ENCODE data around the gene SLC22A16.
"Not testable (repeated sequence)": the region's sequence is repeated elsewhere in the genome, so short reads cannot be mapped to it uniquely, and the experiment has no call there.

Gene SLC22A16

GRCh38 chr6:110514818-110515217, 38.4 kb upstream of the SLC22A16 start:
- Histone ChIP-seq H3K27me3 (ENCODE audit: control insufficient read depth in 1 of 2, insufficient read depth in 2 of 2, low read length in 2 of 2) (no peaks in the 10 kb centered on the region), H3K36me3 (ENCODE audit: control insufficient read depth in 1 of 2, insufficient read depth in 2 of 2, low read length in 2 of 2) (no peaks in the 10 kb centered on the region), H3K9ac (ENCODE audit: low read depth in 1 of 2, low read length in 2 of 2) (no peak overlapping the region), H3K27ac (ENCODE audit: low read depth, low read length) (no peak overlapping the region), H3K4me1 (ENCODE audit: control insufficient read depth in 1 of 2, insufficient read depth in 2 of 2, low read length in 2 of 2) (peaks cover 0 to 9% of the 10 kb centered on the region in 2 donors), H3K4me3 (ENCODE audit: low read depth in 1 of 2, low read length in 2 of 2) (no peak overlapping the region), H3K9me3 (ENCODE audit: control insufficient read depth in 1 of 2, low read length in 2 of 2) (no peaks in the 10 kb centered on the region)

GRCh38 chr6:110512991-110513390, 36.6 kb upstream of the SLC22A16 start:
- Histone ChIP-seq H3K36me3 (ENCODE audit: control insufficient read depth in 1 of 2, insufficient read depth in 2 of 2, low read length in 2 of 2) (no peaks in the 10 kb centered on the region), H3K27ac (ENCODE audit: low read depth, low read length) (no peak overlapping the region), H3K27me3 (ENCODE audit: control insufficient read depth in 1 of 2, insufficient read depth in 2 of 2, low read length in 2 of 2) (no peaks in the 10 kb centered on the region), H3K4me3 (ENCODE audit: low read depth in 1 of 2, low read length in 2 of 2) (no peak overlapping the region), H3K4me1 (ENCODE audit: control insufficient read depth in 1 of 2, insufficient read depth in 2 of 2, low read length in 2 of 2) (peaks cover 0 to 9% of the 10 kb centered on the region in 2 donors), H3K9me3 (ENCODE audit: control insufficient read depth in 1 of 2, low read length in 2 of 2) (no peaks in the 10 kb centered on the region), H3K9ac (ENCODE audit: low read depth in 1 of 2, low read length in 2 of 2) (no peak overlapping the region)

- H3K4me1 ChIP-seq (ENCODE audit: control insufficient read depth in 1 of 2, insufficient read depth in 2 of 2, low read length in 2 of 2); H3K9me3 ChIP-seq (ENCODE audit: control insufficient read depth in 1 of 2, low read length in 2 of 2); H3K36me3 ChIP-seq (ENCODE audit: control insufficient read depth in 1 of 2, insufficient read depth in 2 of 2, low read length in 2 of 2); H3K4me3 ChIP-seq (ENCODE audit: low read depth in 1 of 2, low read length in 2 of 2); H3K9ac ChIP-seq (ENCODE audit: low read depth in 1 of 2, low read length in 2 of 2); H3K27me3 ChIP-seq (ENCODE audit: control insufficient read depth in 1 of 2, insufficient read depth in 2 of 2, low read length in 2 of 2); H3K27ac ChIP-seq (ENCODE audit: low read depth, low read length): not testable (repeated sequence)
These were observed 36.1 kb upstream of the SLC22A16 start for GRCh38 chr6:110512549-110512948.

DNA sequence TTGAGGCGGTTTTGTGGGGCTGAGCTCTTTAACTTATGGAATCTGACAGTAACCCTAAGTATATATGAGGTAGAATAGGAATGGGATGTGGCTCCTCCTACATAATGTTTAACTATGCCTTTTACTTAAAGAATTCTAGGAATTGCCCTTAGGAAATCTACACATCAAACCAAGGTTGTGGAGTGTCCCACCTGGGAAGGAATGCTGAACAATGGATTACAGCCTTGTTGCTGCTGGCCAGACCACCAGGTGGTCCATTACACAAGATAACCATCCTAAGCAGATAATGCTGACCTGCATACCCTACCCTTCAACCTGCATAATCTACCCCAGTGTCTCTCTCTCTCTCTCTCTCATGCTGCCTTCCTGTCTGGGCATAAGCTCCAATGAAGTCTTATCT, 35.0 kb upstream of the SLC22A16 start:
- no peak overlapping the region for H3K9ac ChIP-seq (ENCODE audit: low read depth in 1 of 2, low read length in 2 of 2)
- H3K27me3 ChIP-seq (ENCODE audit: control insufficient read depth in 1 of 2, insufficient read depth in 2 of 2, low read length in 2 of 2), result no peaks in the 10 kb centered on the region
- H3K27ac ChIP-seq (ENCODE audit: low read depth, low read length), result no peak overlapping the region
- no peaks in the 10 kb centered on the region for H3K36me3 ChIP-seq (ENCODE audit: control insufficient read depth in 1 of 2, insufficient read depth in 2 of 2, low read length in 2 of 2)
- H3K9me3 ChIP-seq (ENCODE audit: control insufficient read depth in 1 of 2, low read length in 2 of 2), result no peaks in the 10 kb centered on the region
- H3K4me1 ChIP-seq (ENCODE audit: control insufficient read depth in 1 of 2, insufficient read depth in 2 of 2, low read length in 2 of 2), result peaks cover 0 to 5% of the 10 kb centered on the region in 2 donors
- no peak overlapping the region for H3K4me3 ChIP-seq (ENCODE audit: low read depth in 1 of 2, low read length in 2 of 2)

- H3K27me3 ChIP-seq (ENCODE audit: control insufficient read depth in 1 of 2, insufficient read depth in 2 of 2, low read length in 2 of 2), result no peaks in the 10 kb centered on the region
- H3K27ac ChIP-seq (ENCODE audit: low read depth, low read length), result no peak overlapping the region
- no peaks in the 10 kb centered on the region for H3K9me3 ChIP-seq (ENCODE audit: control insufficient read depth in 1 of 2, low read length in 2 of 2)
- no peak overlapping the region for H3K9ac ChIP-seq (ENCODE audit: low read depth in 1 of 2, low read length in 2 of 2)
- no peaks in the 10 kb centered on the region for H3K36me3 ChIP-seq (ENCODE audit: control insufficient read depth in 1 of 2, insufficient read depth in 2 of 2, low read length in 2 of 2)
- H3K4me1 ChIP-seq (ENCODE audit: control insufficient read depth in 1 of 2, insufficient read depth in 2 of 2, low read length in 2 of 2), result peaks cover 0 to 5% of the 10 kb centered on the region in 2 donors
- no peak overlapping the region for H3K4me3 ChIP-seq (ENCODE audit: low read depth in 1 of 2, low read length in 2 of 2)
These were observed 33.3 kb upstream of the SLC22A16 start for GRCh38 chr6:110509617-110510241.

DNA sequence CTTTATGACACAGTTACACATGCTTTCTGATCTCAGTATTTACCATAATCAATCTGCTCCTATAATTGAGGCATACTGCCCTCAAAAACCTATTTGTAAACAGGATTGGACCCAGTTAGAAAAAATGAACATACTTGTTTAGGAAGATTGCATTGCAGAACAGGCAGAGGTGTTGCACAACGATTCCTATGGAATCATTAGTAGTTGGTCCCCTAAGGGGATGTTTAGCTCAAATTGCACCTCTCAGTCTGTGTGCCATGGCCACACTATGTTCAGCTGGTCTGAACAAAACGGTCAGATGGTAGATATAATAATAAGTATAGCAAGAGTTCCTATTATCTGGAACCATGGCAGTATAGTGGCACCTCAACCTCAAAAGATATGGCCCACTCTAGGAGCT, 28.5 kb upstream of the SLC22A16 start:
- H3K4me3 ChIP-seq (ENCODE audit: low read depth in 1 of 2, low read length in 2 of 2); H3K27me3 ChIP-seq (ENCODE audit: control insufficient read depth in 1 of 2, insufficient read depth in 2 of 2, low read length in 2 of 2); H3K36me3 ChIP-seq (ENCODE audit: control insufficient read depth in 1 of 2, insufficient read depth in 2 of 2, low read length in 2 of 2); H3K9ac ChIP-seq (ENCODE audit: low read depth in 1 of 2, low read length in 2 of 2); H3K27ac ChIP-seq (ENCODE audit: low read depth, low read length); H3K9me3 ChIP-seq (ENCODE audit: control insufficient read depth in 1 of 2, low read length in 2 of 2); H3K4me1 ChIP-seq (ENCODE audit: control insufficient read depth in 1 of 2, insufficient read depth in 2 of 2, low read length in 2 of 2): not testable (repeated sequence)

GRCh38 chr6:110495949-110496348, 19.5 kb upstream of the SLC22A16 start:
- Histone ChIP-seq H3K27ac (ENCODE audit: low read depth, low read length) (no peak overlapping the region), H3K4me1 (ENCODE audit: control insufficient read depth in 1 of 2, insufficient read depth in 2 of 2, low read length in 2 of 2) (peaks cover 0 to 5% of the 10 kb centered on the region in 2 donors), H3K27me3 (ENCODE audit: control insufficient read depth in 1 of 2, insufficient read depth in 2 of 2, low read length in 2 of 2) (no peaks in the 10 kb centered on the region), H3K9me3 (ENCODE audit: control insufficient read depth in 1 of 2, low read length in 2 of 2) (no peaks in the 10 kb centered on the region), H3K9ac (ENCODE audit: low read depth in 1 of 2, low read length in 2 of 2) (no peak overlapping the region), H3K36me3 (ENCODE audit: control insufficient read depth in 1 of 2, insufficient read depth in 2 of 2, low read length in 2 of 2) (no peaks in the 10 kb centered on the region), H3K4me3 (ENCODE audit: low read depth in 1 of 2, low read length in 2 of 2) (no peak overlapping the region)

- no peak overlapping the region for H3K9ac ChIP-seq (ENCODE audit: low read depth in 1 of 2, low read length in 2 of 2)
- no peaks in the 10 kb centered on the region for H3K27me3 ChIP-seq (ENCODE audit: control insufficient read depth in 1 of 2, insufficient read depth in 2 of 2, low read length in 2 of 2)
- no peak overlapping the region for H3K4me3 ChIP-seq (ENCODE audit: low read depth in 1 of 2, low read length in 2 of 2)
- no peaks in the 10 kb centered on the region for H3K9me3 ChIP-seq (ENCODE audit: control insufficient read depth in 1 of 2, low read length in 2 of 2)
- no peak overlapping the region for H3K27ac ChIP-seq (ENCODE audit: low read depth, low read length)
- no peaks in the 10 kb centered on the region for H3K36me3 ChIP-seq (ENCODE audit: control insufficient read depth in 1 of 2, insufficient read depth in 2 of 2, low read length in 2 of 2)
- peaks cover 0 to 5% of the 10 kb centered on the region in 2 donors for H3K4me1 ChIP-seq (ENCODE audit: control insufficient read depth in 1 of 2, insufficient read depth in 2 of 2, low read length in 2 of 2)
These were observed 16.9 kb upstream of the SLC22A16 start for GRCh38 chr6:110493253-110493800.

- no peak overlapping the region for H3K9ac ChIP-seq (ENCODE audit: low read depth in 1 of 2, low read length in 2 of 2)
- H3K27ac ChIP-seq (ENCODE audit: low read depth, low read length), result no peak overlapping the region
- H3K4me1 ChIP-seq (ENCODE audit: control insufficient read depth in 1 of 2, insufficient read depth in 2 of 2, low read length in 2 of 2), result peaks cover 0 to 5% of the 10 kb centered on the region in 2 donors
- no peak overlapping the region for H3K4me3 ChIP-seq (ENCODE audit: low read depth in 1 of 2, low read length in 2 of 2)
- no peaks in the 10 kb centered on the region for H3K9me3 ChIP-seq (ENCODE audit: control insufficient read depth in 1 of 2, low read length in 2 of 2)
- H3K27me3 ChIP-seq (ENCODE audit: control insufficient read depth in 1 of 2, insufficient read depth in 2 of 2, low read length in 2 of 2), result no peaks in the 10 kb centered on the region
- H3K36me3 ChIP-seq (ENCODE audit: control insufficient read depth in 1 of 2, insufficient read depth in 2 of 2, low read length in 2 of 2), result no peaks in the 10 kb centered on the region
These were observed 16.2 kb upstream of the SLC22A16 start for GRCh38 chr6:110492584-110492983.

DNA sequence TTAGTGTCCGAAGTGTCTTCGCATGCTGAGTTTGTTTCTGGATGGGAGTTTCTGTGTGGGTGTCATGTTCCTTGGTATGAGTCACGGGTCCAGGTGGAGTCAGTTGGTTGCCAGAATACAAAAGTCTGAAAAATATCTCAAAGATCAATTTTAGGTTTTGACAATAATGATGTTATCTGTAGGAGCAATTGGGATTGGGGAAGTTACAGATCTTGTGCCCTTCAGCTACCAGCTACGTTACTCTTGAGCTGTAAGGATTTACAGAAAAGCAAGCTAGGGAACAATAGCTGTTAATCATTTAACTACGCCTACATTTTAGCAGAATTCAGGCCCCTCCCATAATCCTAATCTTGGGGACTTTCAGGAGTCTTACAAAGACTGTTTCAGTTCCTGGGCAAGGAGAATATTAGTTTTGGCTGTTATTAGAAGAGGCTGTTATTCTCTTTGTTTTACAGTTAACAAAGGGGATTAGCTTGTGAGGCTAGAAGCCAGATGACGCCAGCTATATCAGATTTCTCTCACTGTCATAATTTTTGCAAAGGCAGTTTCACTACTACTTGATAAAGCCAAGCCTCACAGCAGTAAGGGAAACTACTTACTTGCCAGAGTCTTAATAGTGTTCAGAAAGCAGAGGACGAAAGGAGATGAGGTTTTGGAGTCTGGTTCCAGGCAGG, 15.4 kb upstream of the SLC22A16 start:
- Histone ChIP-seq H3K27me3 (ENCODE audit: control insufficient read depth in 1 of 2, insufficient read depth in 2 of 2, low read length in 2 of 2) (no peaks in the 10 kb centered on the region), H3K4me1 (ENCODE audit: control insufficient read depth in 1 of 2, insufficient read depth in 2 of 2, low read length in 2 of 2) (peaks cover 0 to 5% of the 10 kb centered on the region in 2 donors), H3K36me3 (ENCODE audit: control insufficient read depth in 1 of 2, insufficient read depth in 2 of 2, low read length in 2 of 2) (no peaks in the 10 kb centered on the region), H3K4me3 (ENCODE audit: low read depth in 1 of 2, low read length in 2 of 2) (no peak overlapping the region), H3K9me3 (ENCODE audit: control insufficient read depth in 1 of 2, low read length in 2 of 2) (no peaks in the 10 kb centered on the region), H3K27ac (ENCODE audit: low read depth, low read length) (no peak overlapping the region), H3K9ac (ENCODE audit: low read depth in 1 of 2, low read length in 2 of 2) (no peak overlapping the region)

All from duodenal mucosa (tissue), 2 donors.